ENCODE data around the gene TMEM167B.

GRCh38 chr1:109131059-109131458 lies 40.5 kb downstream of the TMEM167B start:
- TF ChIP-seq SP1 (IDR thresholded peaks at IDR 0.05; ENCODE audit: low read depth, low read length) (no peak), SIN3A (conservative IDR thresholded peaks at IDR 0.05 in 1 of 2, IDR thresholded peaks at IDR 0.05 in 1 of 2; ENCODE audit: low read depth in 1 of 2, low read length in 2 of 2) (no peak), CBX5 (IDR thresholded peaks at IDR 0.05; ENCODE audit: low read depth, low read length) (no peak), BRCA1 (IDR thresholded peaks at IDR 0.05; ENCODE audit: low read depth, low read length) (no peak), HDAC6 (IDR thresholded peaks at IDR 0.05; ENCODE audit: low read depth, low read length) (no peak), EP300 (IDR thresholded peaks at IDR 0.05; ENCODE audit: borderline replicate concordance in 1 of 2, low read depth in 2 of 2, low read length in 2 of 2) (no peak), CTCF (IDR thresholded peaks at IDR 0.05; ENCODE audit: control extremely low read depth in 1 of 3, insufficient read depth in 1 of 3, low read depth in 1 of 3, low read length in 3 of 3) (no peak), EZH2 (IDR thresholded peaks at IDR 0.05; ENCODE audit: low read depth, low read length, severe bottlenecking) (no peak), POLR2A (IDR thresholded peaks at IDR 0.05; ENCODE audit: control extremely low read depth in 1 of 2, low read depth in 2 of 2, low read length in 2 of 2) (no peak), TBP (IDR thresholded peaks at IDR 0.05; ENCODE audit: low read depth, low read length) (no peak), GABPA (IDR thresholded peaks at IDR 0.05; ENCODE audit: borderline replicate concordance, insufficient read depth, low read length) (no peak)

Data from H1 (cell line).